Calu3 (cell line): Measurements from ENCODE around the gene KLHL29. TPM values are rescaled to one million over a fixed set of nuclear protein-coding genes. Genes with fewer than 3 reads are reported as not detected.

ENCODE experiments used
- BruUV-seq: library from RNA; stranded (reverse); fragments of 400-500 nt; replicated peaks from 2 replicates; lab custom pipeline; 2021; lab: Mats Ljungman, UMichigan
- CTCF ChIA-PET: fragments of 300-600 bp; sonication (Branson Sonifier 250); formaldehyde crosslinking; loops from one replicate; lab custom pipeline; 2022; ENCODE audit warnings: antibody characterized with exemption; lab: Charles Lee
- DNase-seq: peaks from one replicate; pipeline ENCODE4 v3.0.0; 2022
- H3K27ac Mint-ChIP-seq: one replicate; pipeline ENCODE4 v1.8.0; 2022; ENCODE audit warnings: mixed read lengths; ENCODE audit not compliant: unreplicated experiment
- H3K27me3 Mint-ChIP-seq: one replicate; pipeline ENCODE4 v1.8.0; 2022; ENCODE audit warnings: mixed read lengths; ENCODE audit not compliant: unreplicated experiment
- H3K36me3 Mint-ChIP-seq: one replicate; pipeline ENCODE4 v1.8.0; 2022; ENCODE audit warnings: mild to moderate bottlenecking, moderate library complexity, mixed read lengths; ENCODE audit not compliant: insufficient read depth, unreplicated experiment
- H3K4me1 Mint-ChIP-seq: one replicate; pipeline ENCODE4 v1.8.0; 2022; ENCODE audit warnings: mild to moderate bottlenecking, low read depth, mixed read lengths; ENCODE audit not compliant: unreplicated experiment
- H3K4me3 Mint-ChIP-seq: one replicate; pipeline ENCODE4 v1.8.0; 2022; ENCODE audit warnings: mild to moderate bottlenecking, low read depth, moderate library complexity, mixed read lengths; ENCODE audit not compliant: unreplicated experiment
- H3K9me3 Mint-ChIP-seq: one replicate; pipeline ENCODE4 v1.8.0; 2022; ENCODE audit warnings: low read depth, mixed read lengths; ENCODE audit not compliant: unreplicated experiment
- CTCF ChIP-seq: fragments of 200-600 bp; IDR thresholded peaks from one replicate; pipeline ENCODE4 v1.8.0; 2022; ENCODE audit warnings: antibody characterized with exemption; ENCODE audit not compliant: unreplicated experiment
- intact Hi-C: fragments of 100-400 bp; cut with micrococcal nuclease; formaldehyde crosslinking; loops from one replicate; pipeline ENCODE4 v1.10.0; 2022; ENCODE audit not compliant: unreplicated experiment
- total RNA-seq: library from RNA; stranded (reverse); gene quantifications from 2 replicates; pipeline ENCODE4 v1.2.3, GENCODE V29; 2022

KLHL29 gene
- total RNA-seq, 1 experiment from 2014 or later: 11.9 TPM

DNA sequence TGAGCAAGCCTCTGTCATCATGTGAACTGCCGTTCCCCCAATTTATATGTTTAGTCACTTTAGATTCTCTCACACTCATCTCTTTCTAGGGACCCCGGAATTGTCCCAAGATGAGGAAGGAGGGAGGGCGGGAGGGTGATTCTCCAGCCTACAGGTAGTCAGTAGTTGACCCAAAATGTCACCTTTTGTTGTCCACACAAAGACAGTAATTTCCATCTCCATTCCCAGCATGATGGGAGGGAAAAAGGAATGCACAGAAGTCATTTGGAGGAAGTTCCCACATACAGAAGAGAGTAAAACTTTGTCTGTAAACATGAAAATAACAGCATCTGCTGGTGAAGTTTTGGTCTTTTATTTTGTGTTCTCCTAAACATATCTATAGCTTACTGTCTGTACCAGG lies 222.9 kb downstream of the KLHL29 start:
- no peaks in the 10 kb centered on the region for H3K27me3 Mint-ChIP-seq
- no peaks in the 10 kb centered on the region for H3K4me1 Mint-ChIP-seq
- no peak overlapping the region for H3K4me3 Mint-ChIP-seq
- DNase-seq: no peak
- TF ChIP-seq CTCF: no peak
- no TSS peak for BruUV-seq
- no peak overlapping the region for H3K27ac Mint-ChIP-seq
- intact Hi-C loops: no loop called here
- peaks cover 5% of the 10 kb centered on the region for H3K36me3 Mint-ChIP-seq
- CTCF ChIA-PET: no interaction called here
- peaks cover 16% of the 10 kb centered on the region for H3K9me3 Mint-ChIP-seq

- Mint-ChIP-seq H3K9me3 (peaks cover 16% of the 10 kb centered on the region), H3K4me3 (no peak overlapping the region), H3K27me3 (no peaks in the 10 kb centered on the region), H3K27ac (no peak overlapping the region), H3K4me1 (no peaks in the 10 kb centered on the region), H3K36me3 (peaks cover 5% of the 10 kb centered on the region)
- CTCF ChIA-PET: no interaction called here
- intact Hi-C loops: no loop called here
- BruUV-seq: no TSS peak
- no peak for TF ChIP-seq CTCF
- no peak for DNase-seq
Measured at GRCh38 chr2:23609254-23609653, 224.3 kb downstream of the KLHL29 start.

GRCh38 chr2:23611839-23612238 lies 226.9 kb downstream of the KLHL29 start:
- Mint-ChIP-seq H3K27ac (no peak overlapping the region), H3K27me3 (no peaks in the 10 kb centered on the region), H3K9me3 (peaks cover 7% of the 10 kb centered on the region), H3K4me1 (no peaks in the 10 kb centered on the region), H3K4me3 (no peak overlapping the region), H3K36me3 (no peaks in the 10 kb centered on the region)
- intact Hi-C loops: no loop called here
- CTCF ChIA-PET: no interaction called here
- no TSS peak for BruUV-seq
- no peak for TF ChIP-seq CTCF
- DNase-seq: no peak

- H3K27me3 Mint-ChIP-seq: no peaks in the 10 kb centered on the region
- no TSS peak for BruUV-seq
- no peaks in the 10 kb centered on the region for H3K4me1 Mint-ChIP-seq
- H3K27ac Mint-ChIP-seq: no peak overlapping the region
- H3K9me3 Mint-ChIP-seq: peaks cover 4% of the 10 kb centered on the region
- no peaks in the 10 kb centered on the region for H3K36me3 Mint-ChIP-seq
- TF ChIP-seq CTCF: no peak
- intact Hi-C loops: no loop called here
- CTCF ChIA-PET: no interaction called here
- no peak overlapping the region for H3K4me3 Mint-ChIP-seq
- DNase-seq: no peak
Measured at GRCh38 chr2:23614701-23615100, 229.7 kb downstream of the KLHL29 start.
